Smooth muscle cell (in vitro differentiated cells): ENCODE results near the gene TMIGD2. TPM values are rescaled to one million over a fixed set of nuclear protein-coding genes. Genes with fewer than 3 reads are reported as not detected.

Experiments used
- DNase-seq: peaks from one replicate; lab custom pipeline; 2025; ENCODE audit not compliant: unreplicated experiment; lab: John Stamatoyannopoulos, UW
- H2AFZ ChIP-seq: fragments of 200-600 bp; sonication (generic); 2 replicates; pipeline ENCODE4 v1.6.0; 2016; ENCODE audit warnings: antibody characterized with exemption, low read depth, mild to moderate bottlenecking
- H3F3A ChIP-seq: fragments of 200-600 bp; sonication (generic); 2 replicates; pipeline ENCODE4 v1.6.0; 2017; ENCODE audit warnings: antibody characterized with exemption, low read depth
- H3K27ac ChIP-seq: fragments of 200-600 bp; sonication (generic); 2 replicates; pipeline ENCODE4 v1.5.1; 2016; ENCODE audit warnings: low read depth, mild to moderate bottlenecking
- H3K27me3 ChIP-seq: fragments of 200-600 bp; sonication (generic); 2 replicates; pipeline ENCODE4 v1.6.1; 2016; ENCODE audit warnings: low read depth, mild to moderate bottlenecking
- H3K36me3 ChIP-seq: fragments of 200-600 bp; sonication (generic); 2 replicates; pipeline ENCODE4 v1.5.1; 2016; ENCODE audit warnings: low read depth
- H3K4me1 ChIP-seq: fragments of 200-600 bp; sonication (generic); 2 replicates; pipeline ENCODE4 v1.5.1; 2016; ENCODE audit warnings: low read depth
- H3K4me2 ChIP-seq: fragments of 200-600 bp; sonication (generic); 2 replicates; pipeline ENCODE4 v1.6.0; 2016; ENCODE audit warnings: mild to moderate bottlenecking
- H3K4me3 ChIP-seq: fragments of 200-600 bp; sonication (generic); 2 replicates; pipeline ENCODE4 v1.5.1; 2016; ENCODE audit warnings: mild to moderate bottlenecking
- H3K79me2 ChIP-seq: fragments of 200-600 bp; sonication (generic); 2 replicates; pipeline ENCODE4 v1.6.0; 2016; ENCODE audit warnings: low read depth, mild to moderate bottlenecking
- H3K9ac ChIP-seq: fragments of 200-600 bp; sonication (generic); 2 replicates; pipeline ENCODE4 v1.6.0; 2016; ENCODE audit warnings: low read depth
- H3K9me3 ChIP-seq: fragments of 200-600 bp; sonication (generic); replicated peaks from 2 replicates; pipeline ENCODE4 v1.5.1; 2016; ENCODE audit warnings: low read depth
- H4K20me1 ChIP-seq: fragments of 200-600 bp; sonication (generic); 2 replicates; pipeline ENCODE4 v1.6.0; 2016; ENCODE audit warnings: low read depth
- WGBS: methylation state at CpG from one replicate; pipeline ENCODE4 v1.1.7; 2016; ENCODE audit warnings: low lambda C conversion rate; 5-methylcytosine and 5-hydroxymethylcytosine counted together
- polyA plus RNA-seq: library from polyadenylated mRNA; unstranded; fragments of >200 nt; fragmentation: Nextera tagmentation; extraction: Ambion mirVana; gene quantifications from 2 replicates; pipeline ENCODE4 v1.2.1, GENCODE V29; 2016
- total RNA-seq: library from RNA; depleted of rRNA; stranded (reverse); fragments of >200 nt; gene quantifications from 2 replicates; pipeline ENCODE4 v1.2.3, GENCODE V29; 2014
- TF ChIP-seq, protein P1 (sequence below): fragments of 200-600 bp; sonication (generic); IDR thresholded peaks from 2 replicates; pipeline ENCODE4 v1.5.1; 2017; ENCODE audit warnings: borderline replicate concordance, mild to moderate bottlenecking, antibody characterized with exemption; ENCODE audit not compliant: insufficient read depth, poor library complexity, severe bottlenecking

The TMIGD2 gene
- total and polyA plus RNA-seq, 2 experiments from 2014 or later, result not detected

DNA sequence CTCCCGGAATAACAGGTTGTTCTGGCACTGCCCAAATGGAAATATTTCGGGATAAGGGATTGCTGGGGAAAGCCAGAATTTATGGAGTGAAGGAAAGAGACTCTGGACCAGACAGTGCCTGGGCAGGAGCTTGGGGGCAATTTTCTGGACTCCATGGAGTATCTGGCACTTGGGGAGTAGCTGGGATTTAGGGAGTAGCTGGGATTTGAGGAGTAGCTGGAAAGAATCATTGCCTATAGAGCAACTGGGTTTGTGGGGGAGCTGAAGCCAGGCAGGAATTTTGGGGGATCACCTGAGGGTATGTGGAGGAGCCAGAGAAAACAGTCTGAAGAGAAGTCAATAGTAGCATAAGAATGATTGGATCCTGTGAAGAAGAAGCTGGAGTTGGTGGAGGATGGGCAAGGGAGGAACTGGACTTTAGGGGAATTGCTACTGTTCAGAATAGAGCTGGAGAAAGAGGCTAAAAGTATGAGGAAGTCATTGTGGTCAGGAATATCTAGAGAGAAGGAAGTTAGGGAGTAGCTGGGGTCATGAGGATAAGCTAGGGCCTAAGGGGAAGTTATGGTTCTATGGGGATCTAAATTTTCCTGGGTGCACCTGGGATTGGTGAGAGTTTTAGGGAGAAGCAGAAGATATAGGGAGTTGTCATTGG lies 17.0 kb upstream of the TMIGD2 start:
- Histone ChIP-seq H3K4me2 (no peak overlapping the region), H3K4me1 (no peaks in the 10 kb centered on the region), H3K36me3 (no peaks in the 10 kb centered on the region), H3K27ac (no peak overlapping the region), H3K9me3 (no peaks in the 10 kb centered on the region), H2AFZ (no peak overlapping the region), H3K9ac (no peak overlapping the region), H3K4me3 (no peak overlapping the region), H3K27me3 (no peaks in the 10 kb centered on the region), H3F3A (no peaks in the 10 kb centered on the region), H4K20me1 (no peaks in the 10 kb centered on the region), H3K79me2 (no peaks in the 10 kb centered on the region)
- TF ChIP-seq, protein P1, sequence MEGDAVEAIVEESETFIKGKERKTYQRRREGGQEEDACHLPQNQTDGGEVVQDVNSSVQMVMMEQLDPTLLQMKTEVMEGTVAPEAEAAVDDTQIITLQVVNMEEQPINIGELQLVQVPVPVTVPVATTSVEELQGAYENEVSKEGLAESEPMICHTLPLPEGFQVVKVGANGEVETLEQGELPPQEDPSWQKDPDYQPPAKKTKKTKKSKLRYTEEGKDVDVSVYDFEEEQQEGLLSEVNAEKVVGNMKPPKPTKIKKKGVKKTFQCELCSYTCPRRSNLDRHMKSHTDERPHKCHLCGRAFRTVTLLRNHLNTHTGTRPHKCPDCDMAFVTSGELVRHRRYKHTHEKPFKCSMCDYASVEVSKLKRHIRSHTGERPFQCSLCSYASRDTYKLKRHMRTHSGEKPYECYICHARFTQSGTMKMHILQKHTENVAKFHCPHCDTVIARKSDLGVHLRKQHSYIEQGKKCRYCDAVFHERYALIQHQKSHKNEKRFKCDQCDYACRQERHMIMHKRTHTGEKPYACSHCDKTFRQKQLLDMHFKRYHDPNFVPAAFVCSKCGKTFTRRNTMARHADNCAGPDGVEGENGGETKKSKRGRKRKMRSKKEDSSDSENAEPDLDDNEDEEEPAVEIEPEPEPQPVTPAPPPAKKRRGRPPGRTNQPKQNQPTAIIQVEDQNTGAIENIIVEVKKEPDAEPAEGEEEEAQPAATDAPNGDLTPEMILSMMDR, result no peak
- WGBS, result 97% methylated on average over 2 of the region's 2 CpGs
- no peak for DNase-seq

DNA sequence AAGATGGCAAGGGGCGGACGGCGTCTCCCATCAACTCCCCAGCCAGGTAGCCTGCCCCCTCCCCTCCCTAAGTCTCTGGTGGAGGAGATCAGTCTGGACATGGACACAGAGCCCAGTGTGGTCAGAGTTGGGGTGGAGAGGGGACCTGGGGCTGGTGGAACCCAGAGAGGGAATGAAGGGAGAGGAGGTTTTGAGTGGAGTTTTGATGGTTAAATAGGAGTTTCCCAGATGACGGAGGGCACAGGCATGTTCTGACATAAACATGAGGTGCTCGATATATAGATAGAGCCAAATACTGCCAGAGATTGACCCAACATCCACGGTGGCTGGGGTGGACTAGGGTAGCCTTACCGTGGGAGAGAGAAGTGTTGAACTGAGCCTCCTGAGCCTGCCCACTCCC lies 16.3 kb upstream of the TMIGD2 start:
- no peaks in the 10 kb centered on the region for H3K36me3 ChIP-seq
- H3K27me3 ChIP-seq, result no peaks in the 10 kb centered on the region
- no peak overlapping the region for H3K4me3 ChIP-seq
- H3K4me1 ChIP-seq, result no peaks in the 10 kb centered on the region
- no peak overlapping the region for H3K9ac ChIP-seq
- 96% methylated on average over 7 of the region's 7 CpGs for WGBS
- H3K27ac ChIP-seq, result no peak overlapping the region
- no peak for DNase-seq
- no peak overlapping the region for H2AFZ ChIP-seq
- no peaks in the 10 kb centered on the region for H3K79me2 ChIP-seq
- TF ChIP-seq, protein P1, result no peak
- H4K20me1 ChIP-seq, result no peaks in the 10 kb centered on the region
- no peaks in the 10 kb centered on the region for H3K9me3 ChIP-seq
- H3F3A ChIP-seq, result no peaks in the 10 kb centered on the region
- no peak overlapping the region for H3K4me2 ChIP-seq

DNA sequence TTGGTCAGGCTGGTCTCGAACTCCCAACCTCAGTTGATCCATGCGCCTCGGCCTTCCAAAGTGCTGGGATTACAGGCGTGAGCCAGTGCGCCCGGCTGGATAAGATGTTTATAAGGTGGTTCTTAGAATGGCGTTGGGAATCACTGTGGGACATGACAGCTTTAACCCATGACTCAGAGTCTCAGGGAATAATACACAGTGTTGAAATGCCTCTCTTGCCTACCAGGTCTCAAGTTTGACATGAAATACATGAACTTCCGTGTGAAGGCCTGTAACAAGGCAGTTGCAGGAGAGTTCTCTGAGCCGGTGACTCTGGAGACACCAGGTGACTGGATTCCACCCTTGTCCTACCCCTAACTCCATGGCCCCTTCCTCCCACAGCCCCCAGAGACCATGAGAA lies 14.8 kb upstream of the TMIGD2 start:
- Histone ChIP-seq H3K27me3 (no peaks in the 10 kb centered on the region), H3K79me2 (no peaks in the 10 kb centered on the region), H3K4me2 (no peak overlapping the region), H2AFZ (no peak overlapping the region), H3F3A (no peaks in the 10 kb centered on the region), H3K9me3 (no peaks in the 10 kb centered on the region), H3K27ac (no peak overlapping the region), H3K9ac (no peak overlapping the region), H4K20me1 (no peaks in the 10 kb centered on the region), H3K4me1 (no peaks in the 10 kb centered on the region), H3K36me3 (no peaks in the 10 kb centered on the region), H3K4me3 (no peak overlapping the region)
- 97% methylated on average over 9 of the region's 9 CpGs for WGBS
- TF ChIP-seq, protein P1, result no peak
- DNase-seq, result no peak

DNA sequence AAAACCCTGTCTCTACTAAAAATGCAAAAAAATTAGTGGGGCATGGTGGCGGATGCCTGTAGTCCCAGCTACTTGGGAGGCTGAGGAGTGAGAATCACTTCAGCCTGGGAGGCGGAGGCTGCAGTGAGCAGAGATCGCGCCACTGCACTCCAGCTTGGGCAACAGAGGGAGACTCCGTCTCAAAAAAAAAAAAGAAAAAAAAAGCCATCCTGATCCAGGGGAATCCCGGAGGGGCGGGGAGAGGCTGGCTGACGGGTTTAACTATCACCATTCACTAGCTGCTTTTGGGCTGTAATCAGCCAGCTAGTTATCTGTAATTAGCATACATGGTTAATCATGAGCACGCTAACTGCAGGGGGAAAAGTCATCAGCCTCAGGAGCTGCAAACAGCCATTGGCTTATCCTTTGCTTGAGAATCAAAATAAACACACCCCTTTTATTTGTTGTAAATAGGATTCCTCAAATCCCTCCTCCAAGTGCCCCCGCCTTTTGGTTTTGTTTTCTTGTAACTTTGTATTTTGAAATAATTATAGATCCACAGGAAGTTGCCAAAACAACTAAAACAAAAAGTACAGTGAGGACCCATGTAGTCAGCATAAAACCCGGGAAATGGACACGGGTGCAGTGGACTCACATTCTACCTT lies 11.8 kb upstream of the TMIGD2 start:
- Histone ChIP-seq H3K36me3 (no peaks in the 10 kb centered on the region), H3K4me3 (no peak overlapping the region), H3K4me1 (no peaks in the 10 kb centered on the region), H3K27me3 (no peaks in the 10 kb centered on the region), H3K27ac (no peak overlapping the region), H3K4me2 (no peak overlapping the region), H3K79me2 (no peaks in the 10 kb centered on the region), H3F3A (no peaks in the 10 kb centered on the region), H2AFZ (no peak overlapping the region), H3K9me3 (no peaks in the 10 kb centered on the region), H4K20me1 (no peaks in the 10 kb centered on the region), H3K9ac (no peak overlapping the region)
- DNase-seq, result no peak
- TF ChIP-seq, protein P1, result no peak
- WGBS, result 87% methylated on average over 12 of the region's 12 CpGs
